Tibial nerve (tissue), 3 donors: ENCODE data around the gene OSR1.

Experiments used
- POLR2A ChIP-seq, 2 donors: fragments of 450-650 bp; IDR thresholded peaks; one replicate each; pipeline ENCODE4 v1.6.1; 2017; ENCODE audit warnings: antibody characterized with exemption in 2 of 2, mild to moderate bottlenecking in 2 of 2, moderate library complexity in 2 of 2
- TF ChIP-seq, protein P1 (sequence below), 5 experiments: fragments of 200-600 bp in 3 of 5; fragments of 450-650 bp in 2 of 5; sonication (generic) in 3 of 5; IDR thresholded peaks; one replicate each; pipeline ENCODE4 v1.5.1; 2016 to 2019; ENCODE audit warnings: antibody characterized with exemption in 5 of 5, mild to moderate bottlenecking in 3 of 5, moderate library complexity in 2 of 5

DNA sequence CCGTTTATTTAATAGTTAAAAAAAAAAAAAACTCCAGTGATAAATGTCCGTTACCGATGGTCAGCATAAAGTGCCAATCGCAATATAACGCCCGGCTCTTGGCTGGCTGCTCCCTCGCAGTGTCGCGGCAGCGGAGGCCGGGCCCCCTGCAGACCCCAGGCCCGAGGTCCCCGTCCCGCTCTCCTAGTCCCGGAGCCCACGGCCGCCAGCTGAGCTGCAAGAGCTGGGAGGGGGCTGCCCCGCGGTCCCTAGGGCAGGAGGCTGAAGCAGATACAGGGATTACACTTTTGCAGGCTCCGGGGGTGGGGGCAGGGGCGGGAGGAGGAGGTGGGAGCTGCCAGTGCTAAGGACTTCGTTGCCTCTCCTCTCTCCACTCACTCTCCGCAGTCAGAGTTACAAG, 6.9 kb downstream of the OSR1 start:
- TF ChIP-seq, protein P1, sequence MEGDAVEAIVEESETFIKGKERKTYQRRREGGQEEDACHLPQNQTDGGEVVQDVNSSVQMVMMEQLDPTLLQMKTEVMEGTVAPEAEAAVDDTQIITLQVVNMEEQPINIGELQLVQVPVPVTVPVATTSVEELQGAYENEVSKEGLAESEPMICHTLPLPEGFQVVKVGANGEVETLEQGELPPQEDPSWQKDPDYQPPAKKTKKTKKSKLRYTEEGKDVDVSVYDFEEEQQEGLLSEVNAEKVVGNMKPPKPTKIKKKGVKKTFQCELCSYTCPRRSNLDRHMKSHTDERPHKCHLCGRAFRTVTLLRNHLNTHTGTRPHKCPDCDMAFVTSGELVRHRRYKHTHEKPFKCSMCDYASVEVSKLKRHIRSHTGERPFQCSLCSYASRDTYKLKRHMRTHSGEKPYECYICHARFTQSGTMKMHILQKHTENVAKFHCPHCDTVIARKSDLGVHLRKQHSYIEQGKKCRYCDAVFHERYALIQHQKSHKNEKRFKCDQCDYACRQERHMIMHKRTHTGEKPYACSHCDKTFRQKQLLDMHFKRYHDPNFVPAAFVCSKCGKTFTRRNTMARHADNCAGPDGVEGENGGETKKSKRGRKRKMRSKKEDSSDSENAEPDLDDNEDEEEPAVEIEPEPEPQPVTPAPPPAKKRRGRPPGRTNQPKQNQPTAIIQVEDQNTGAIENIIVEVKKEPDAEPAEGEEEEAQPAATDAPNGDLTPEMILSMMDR (IDR thresholded peaks at IDR 0.05): no peak
- no peak for TF ChIP-seq POLR2A (IDR thresholded peaks at IDR 0.05)
